ENCODE data around the gene HEXIM1.
"Not testable (repeated sequence)": the region's sequence is repeated elsewhere in the genome, so short reads cannot be mapped to it uniquely, and the experiment has no call there.

The HEXIM1 gene

GRCh38 chr17:45113424-45113754, 34.9 kb upstream of the HEXIM1 start:
- no peak for DNase-seq (ENCODE audit: low read depth)

- no peak for DNase-seq (ENCODE audit: low read depth)
Measured at GRCh38 chr17:45114117-45114932, 34.0 kb upstream of the HEXIM1 start.

DNA sequence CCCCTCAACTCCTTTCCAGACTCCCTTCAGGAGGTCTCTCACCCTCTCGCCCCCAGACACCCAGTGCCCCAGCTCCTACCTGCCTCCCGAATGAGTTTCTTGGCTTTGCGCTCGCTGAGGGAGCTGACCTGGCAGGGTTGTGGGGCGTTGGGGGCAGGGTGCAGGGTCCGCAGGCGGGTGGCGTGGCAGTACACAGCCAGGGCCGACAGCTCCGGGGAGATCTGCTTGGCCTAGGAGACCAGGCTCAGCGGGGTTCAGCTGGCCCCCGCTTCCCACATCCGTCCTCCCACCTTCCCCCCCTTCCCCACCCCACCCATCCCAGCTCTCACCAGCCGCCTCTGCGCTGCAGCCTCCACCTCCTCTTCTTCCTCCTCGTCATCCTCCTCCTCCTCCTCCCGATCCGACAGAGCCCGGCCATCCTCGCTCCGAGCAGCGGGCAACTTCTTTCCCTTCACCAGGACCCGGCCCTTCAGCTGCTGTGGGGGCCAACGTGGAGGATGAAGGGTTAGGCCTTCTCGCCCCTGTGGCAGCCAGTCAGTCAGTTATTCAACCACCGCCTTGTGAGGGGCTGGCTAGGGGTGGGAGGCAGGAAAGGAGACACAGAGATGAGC, 33.2 kb upstream of the HEXIM1 start:
- DNase-seq (ENCODE audit: low read depth): no peak

- DNase-seq (ENCODE audit: low read depth): no peak
Measured at GRCh38 chr17:45115871-45116270, 32.4 kb upstream of the HEXIM1 start.

DNA sequence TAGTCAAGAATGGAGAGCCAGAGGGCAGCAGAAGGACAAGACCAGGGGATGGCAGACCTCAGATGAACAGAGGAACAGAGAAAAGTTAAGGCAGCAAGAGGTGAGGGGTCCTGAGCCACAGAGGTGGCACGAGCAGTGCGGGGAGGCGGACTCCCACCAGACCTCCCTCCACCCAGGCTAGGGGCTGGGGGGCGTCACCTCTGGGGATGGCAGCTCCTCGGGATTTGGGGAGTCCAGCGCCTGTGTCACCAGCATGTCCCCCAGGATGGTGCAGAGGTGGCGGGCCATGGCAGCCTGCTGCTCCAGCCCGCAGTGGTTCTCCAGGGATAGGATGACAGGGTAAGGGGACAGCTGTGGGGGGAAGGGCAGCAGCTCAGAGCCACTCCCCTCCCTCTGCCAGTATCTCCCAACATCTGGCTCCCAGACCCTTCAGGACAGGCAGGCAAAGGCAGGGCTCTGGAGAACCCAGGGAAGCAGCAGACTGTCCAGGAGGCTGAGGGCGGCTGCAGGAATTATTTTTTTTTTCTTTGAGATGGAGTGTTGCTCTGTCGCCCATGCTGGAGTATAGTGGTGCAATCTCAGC, 31.8 kb upstream of the HEXIM1 start:
- DNase-seq (ENCODE audit: low read depth): no peak

DNA sequence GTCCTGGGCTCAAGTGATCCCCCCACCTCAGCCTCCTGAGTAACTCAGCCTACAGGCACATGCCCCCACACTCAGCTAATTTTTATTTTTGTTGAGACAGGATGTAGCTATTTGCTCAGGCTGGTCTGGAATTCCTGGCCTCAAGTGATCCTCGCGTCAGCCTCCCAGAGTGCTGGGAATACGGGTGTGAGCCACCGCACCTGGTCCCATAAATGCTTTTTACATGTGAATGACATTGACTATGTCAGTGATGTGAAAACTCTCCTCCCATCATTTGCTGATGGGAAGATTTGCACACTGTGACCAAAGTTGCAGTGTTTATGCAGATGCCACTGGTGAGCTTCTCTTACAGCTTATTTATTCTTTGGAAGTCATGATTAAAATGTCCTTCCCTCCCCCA, 30.9 kb upstream of the HEXIM1 start:
- no peak for DNase-seq (ENCODE audit: low read depth)

DNA sequence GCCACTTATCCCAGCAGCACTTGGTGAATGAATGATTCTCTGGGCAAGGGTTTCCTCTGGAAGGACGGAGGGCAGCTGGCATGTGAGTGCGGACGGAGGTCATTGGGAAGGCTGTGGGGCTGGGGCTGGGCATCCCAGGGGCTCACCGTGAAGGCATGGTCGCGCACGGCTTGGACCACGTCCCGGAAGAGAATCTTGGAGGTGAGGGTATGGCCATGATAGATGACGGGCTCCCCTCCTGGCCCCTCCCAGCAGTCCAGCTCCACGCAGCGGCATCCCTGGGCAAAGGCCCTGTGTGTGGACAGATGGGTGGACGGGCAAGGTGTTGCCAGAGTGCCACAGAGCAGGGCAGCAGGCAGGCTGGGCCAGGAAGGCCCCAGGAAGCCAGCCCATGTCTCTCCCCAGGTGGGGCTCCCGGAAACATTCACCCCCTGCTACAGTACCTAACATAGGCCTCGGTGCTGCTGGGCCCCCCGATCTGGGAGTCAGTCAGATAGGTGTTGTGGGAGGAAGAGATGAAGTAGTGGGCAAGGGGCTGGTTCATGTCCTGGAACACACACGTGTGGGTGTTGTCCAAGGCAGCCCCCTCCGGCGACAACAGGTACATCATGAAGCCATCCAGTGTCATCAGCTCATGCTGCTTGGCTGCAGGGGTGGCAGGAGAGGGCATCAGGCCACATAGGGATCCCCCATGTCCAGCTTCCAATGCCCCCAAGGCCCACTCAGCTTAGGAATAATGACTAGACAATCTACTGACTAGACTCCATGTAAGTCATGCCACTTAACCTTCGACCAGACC, 30.2 kb upstream of the HEXIM1 start:
- DNase-seq (ENCODE audit: low read depth): no peak

DNA sequence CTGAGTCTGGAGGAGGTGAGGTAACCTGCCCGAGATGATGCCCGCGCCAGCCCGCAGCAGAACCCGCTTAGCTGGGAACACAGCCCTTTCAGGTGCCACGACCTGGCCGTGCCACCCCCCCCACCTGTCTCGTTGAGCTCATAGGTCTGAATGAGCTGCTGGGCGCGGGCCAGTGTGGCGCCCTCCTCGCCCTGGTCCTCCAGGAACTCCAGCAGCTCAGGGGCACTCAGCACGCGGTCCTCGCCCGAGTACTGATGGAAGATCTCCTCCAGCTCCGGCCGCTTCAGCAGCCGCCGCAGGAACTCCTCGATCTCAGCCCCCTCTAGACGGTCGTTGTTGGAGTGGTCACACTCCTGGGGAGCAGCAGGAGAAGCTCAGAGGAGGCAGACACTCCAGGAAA, 29.6 kb upstream of the HEXIM1 start:
- DNase-seq (ENCODE audit: low read depth): no peak

- DNase-seq (ENCODE audit: low read depth): no peak
Measured at GRCh38 chr17:45119964-45120363, 28.3 kb upstream of the HEXIM1 start.

- no peak for DNase-seq (ENCODE audit: low read depth)
Measured at GRCh38 chr17:45120558-45120957, 27.7 kb upstream of the HEXIM1 start.

DNA sequence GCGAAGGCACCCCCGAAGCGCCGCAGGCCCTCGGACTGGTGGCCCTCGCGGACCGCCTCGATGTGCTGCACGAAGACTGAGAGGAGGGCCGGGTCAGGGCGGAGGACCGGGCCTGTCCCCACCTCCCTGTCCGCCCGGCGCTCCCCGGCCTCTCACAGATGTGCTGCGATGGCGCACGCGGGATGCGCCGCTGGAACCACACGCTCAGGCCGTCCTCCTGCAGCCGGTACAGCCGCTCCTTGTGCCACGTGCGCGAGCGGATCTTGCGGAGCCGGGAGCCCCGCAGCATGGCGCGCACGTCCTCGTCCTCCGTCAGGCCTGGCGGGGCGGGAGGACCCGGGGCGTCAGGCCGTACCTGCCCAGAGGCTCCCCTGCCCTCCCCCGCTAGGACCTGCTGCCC, 27.2 kb upstream of the HEXIM1 start:
- DNase-seq (ENCODE audit: low read depth): no peak

DNA sequence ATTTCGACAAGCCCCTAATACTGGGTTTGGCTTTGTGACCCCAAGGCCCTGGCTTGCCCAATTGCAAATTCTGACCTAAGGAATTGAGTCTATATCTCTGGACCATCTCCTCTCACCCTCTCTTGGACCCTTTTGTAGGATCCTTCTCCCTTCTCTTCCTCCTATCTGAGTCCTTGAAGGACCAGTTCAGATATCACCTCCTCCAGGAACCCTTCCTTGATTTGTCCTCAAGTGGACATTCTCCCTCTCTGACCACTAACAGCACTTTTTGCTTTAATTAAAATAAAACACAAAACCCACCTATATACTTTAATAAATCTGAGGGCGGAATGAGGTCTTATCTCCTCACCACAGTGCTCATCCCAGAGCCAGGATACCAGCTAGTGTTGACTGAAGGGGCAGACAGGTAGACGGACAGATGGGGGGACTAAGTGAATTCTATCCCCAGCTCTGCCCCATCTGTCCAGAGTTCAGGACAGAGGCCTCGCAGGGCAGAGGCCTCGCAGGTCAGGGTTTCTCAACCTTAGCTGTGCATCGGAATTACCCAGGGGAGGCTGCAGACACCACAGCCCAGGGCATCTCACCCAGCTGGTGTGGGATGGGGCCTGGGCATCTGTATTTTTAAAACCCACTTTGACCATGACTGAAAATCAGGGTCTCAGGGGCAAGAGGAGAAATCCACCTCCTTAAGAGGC, 25.1 kb upstream of the HEXIM1 start:
- DNase-seq (ENCODE audit: low read depth): no peak

DNA sequence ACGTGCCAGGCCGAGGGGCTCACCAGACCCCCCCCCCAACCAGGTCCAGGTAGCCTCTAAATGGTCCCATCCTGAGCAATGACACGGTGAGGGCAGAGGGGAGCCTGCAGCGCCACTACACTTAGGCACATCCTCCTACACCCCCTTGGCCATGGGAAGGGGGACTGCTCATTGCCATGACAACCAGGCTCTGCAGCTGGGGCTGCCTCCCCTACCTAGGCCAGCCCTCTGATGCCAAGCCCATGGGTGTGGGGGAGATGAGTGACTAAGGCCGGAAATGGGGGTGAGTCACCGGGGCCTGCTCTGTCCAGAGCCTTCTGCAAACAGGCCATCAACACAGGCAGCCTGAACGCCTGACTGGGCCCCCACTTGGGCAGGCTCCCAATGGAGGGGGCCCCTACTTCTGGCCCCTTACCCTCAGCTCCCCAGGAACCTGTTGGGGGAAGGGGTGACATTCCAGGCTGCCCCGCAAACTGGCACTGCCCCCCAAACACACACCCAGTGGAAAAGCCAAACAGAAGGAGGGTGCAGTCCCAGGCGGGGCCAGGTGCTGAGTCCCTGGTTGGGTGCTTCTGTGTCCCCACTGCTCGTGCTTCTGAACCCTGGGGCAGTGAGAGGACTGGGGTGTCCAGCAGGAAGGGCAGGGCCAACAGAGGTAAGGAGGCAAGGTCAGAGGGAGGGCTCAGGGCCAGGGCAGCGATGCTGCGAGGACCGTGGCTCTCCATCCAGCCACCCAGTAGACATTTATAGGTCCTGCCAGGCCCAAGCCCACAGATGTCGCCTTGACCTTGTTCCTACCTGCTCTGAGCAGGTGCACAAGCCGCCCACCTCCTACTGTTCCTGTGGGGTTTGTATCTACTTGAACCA, 24.1 kb upstream of the HEXIM1 start:
- DNase-seq (ENCODE audit: low read depth): peak; percentile 91

DNA sequence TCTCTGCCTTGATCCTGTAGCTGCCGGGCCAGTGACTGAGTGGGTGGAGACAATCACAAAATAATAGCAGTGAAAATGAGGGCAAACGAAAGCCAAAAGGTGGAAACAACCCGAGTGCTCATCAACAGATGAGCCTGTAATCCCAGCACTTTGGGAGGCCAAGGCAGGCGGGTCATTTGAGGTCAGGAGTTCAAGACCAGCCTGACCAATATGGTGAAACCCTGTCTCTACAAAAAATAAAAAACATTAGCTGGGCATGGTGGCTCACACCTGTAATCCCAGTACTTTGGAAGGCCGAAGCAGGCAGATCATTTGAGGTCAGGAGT, 23.5 kb upstream of the HEXIM1 start:
- not testable (repeated sequence) for DNase-seq (ENCODE audit: low read depth)

- DNase-seq (ENCODE audit: low read depth): no peak
Measured at GRCh38 chr17:45125509-45125908, 22.8 kb upstream of the HEXIM1 start.

DNA sequence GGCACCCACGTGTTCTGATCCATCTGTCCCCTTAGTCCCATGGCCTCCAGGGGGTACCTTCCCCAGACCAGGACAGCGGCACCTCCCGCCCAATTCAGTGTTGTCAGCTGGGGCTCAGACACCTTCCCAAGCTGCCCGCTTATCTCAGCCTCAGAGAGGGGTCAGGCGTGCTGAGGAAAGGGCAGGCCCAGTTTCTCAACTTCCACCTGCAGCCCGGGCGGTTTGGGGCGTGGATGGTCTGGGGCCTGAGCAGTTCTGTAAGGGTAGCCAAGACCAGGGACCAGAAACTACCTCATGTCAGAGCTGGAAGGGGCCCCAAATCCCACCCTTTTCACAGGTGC, 21.1 kb upstream of the HEXIM1 start:
- DNase-seq (ENCODE audit: low read depth): no peak

DNA sequence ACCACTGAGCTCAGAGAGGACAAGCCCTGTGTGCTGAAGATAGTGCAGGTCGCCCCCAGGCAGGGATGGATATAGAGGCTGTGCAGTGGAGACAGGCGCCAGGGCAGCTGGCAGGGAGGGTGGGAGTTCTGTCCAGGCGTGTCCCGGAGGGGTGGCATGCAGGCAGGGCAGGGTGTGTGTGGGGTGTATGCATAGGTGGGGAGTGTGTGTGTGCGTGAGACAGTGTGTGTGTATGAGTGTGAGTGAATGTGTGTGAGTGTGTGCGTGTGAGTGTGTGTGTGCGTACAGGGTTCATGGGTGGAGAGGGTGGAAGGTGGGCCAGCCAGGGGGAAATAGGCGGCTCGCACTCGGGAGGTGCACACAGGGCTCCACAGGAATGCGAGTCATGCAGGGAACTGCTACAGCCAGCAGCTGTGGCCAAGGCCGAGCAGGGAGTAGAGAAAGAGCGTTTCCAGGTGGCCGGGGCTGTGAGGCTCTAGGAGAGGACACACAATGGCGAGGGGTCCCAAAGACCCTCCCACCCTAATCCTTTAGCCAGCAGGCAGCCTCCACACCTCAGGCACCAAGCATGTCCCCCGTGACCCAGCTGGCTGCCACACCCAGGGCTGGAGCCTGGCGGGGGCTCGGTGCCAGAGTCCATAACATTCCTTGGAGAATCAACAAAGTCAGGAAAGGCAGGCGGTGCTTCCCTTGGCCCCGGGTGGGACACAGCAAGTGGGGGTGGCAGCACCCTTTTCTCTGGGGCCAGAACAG, 20.6 kb upstream of the HEXIM1 start:
- peak; percentile 47 for DNase-seq (ENCODE audit: low read depth)

- DNase-seq (ENCODE audit: low read depth): no peak
Measured at GRCh38 chr17:45128331-45128730, 19.9 kb upstream of the HEXIM1 start.

DNA sequence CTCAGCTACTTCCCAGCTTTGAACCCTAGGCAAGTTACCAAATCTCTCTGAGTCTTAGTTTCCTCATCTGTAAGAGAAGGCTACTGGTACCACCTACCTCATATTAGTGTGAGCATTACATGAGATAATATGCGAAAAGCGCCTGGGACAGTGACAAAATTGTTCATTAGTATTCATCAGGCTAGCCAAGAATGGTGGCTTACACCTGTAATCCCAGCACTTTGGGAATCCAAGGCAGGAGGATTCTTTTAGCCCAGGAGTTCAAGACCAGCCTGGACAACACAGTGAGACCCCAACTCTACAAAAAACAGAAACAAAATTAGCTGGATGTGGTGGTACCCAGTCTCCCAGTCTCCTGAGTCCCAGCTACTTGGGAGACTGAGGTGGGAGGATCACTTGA, 19.3 kb upstream of the HEXIM1 start:
- DNase-seq (ENCODE audit: low read depth): no peak

DNA sequence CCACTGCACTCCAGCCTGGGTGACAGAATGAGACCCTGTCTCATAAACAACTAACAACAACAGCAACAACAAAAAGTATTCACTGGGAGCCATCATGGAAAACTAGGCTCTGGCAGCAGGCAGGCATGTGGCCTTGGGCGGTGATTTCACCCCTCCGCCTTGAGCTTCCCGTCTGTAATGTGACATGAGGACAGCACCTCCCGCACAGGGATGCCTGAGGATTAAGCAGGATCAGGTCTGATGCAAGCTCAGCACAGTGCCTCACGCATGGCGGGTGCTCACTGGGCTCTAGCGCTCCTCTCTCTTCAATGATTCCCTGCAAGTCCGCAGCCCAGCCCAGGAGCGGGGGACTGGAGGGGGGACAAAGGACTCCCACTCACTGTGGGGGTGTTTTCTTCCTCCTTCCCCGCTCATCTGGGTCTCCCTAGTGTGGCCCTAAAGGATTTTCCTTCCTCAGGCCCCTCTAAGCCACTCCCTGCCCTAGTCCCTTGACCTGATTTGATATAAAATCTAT, 18.8 kb upstream of the HEXIM1 start:
- DNase-seq (ENCODE audit: low read depth): peak; percentile 86

All from iris pigment epithelial cell (primary cell).